GM18505 (cell line): ENCODE data around the gene CASZ1.

Experiments used
- ATAC-seq: cut with Tn5 transposase; IDR thresholded peaks from one replicate; pipeline ENCODE4 v1.9.1; 2021; ENCODE audit not compliant: unreplicated experiment
- POLR2A ChIP-seq: IDR thresholded peaks from 4 replicates; pipeline ENCODE4 v1.6.1; 2011; ENCODE audit warnings: borderline replicate concordance; ENCODE audit not compliant: insufficient read depth, insufficient read length; ENCODE audit errors: extremely low read depth

The CASZ1 gene

GRCh38 chr1:10623686-10624145 is 172.7 kb downstream of the CASZ1 start:
- no peak for TF ChIP-seq POLR2A
- no peak for ATAC-seq

GRCh38 chr1:10622910-10623685 is 173.3 kb downstream of the CASZ1 start:
- ATAC-seq, result no peak
- no peak for TF ChIP-seq POLR2A

- ATAC-seq, result no peak
- no peak for TF ChIP-seq POLR2A
These were observed 174.5 kb downstream of the CASZ1 start for GRCh38 chr1:10621906-10622305.

GRCh38 chr1:10620776-10621175 is 175.7 kb downstream of the CASZ1 start:
- no peak for ATAC-seq
- TF ChIP-seq POLR2A, result no peak

GRCh38 chr1:10617931-10618885 is 178.2 kb downstream of the CASZ1 start:
- no peak for TF ChIP-seq POLR2A
- no peak for ATAC-seq

GRCh38 chr1:10617318-10617717 is 179.1 kb downstream of the CASZ1 start:
- no peak for ATAC-seq
- TF ChIP-seq POLR2A, result no peak

- no peak for ATAC-seq
- no peak for TF ChIP-seq POLR2A
These were observed 179.8 kb downstream of the CASZ1 start for GRCh38 chr1:10616696-10617095.

- TF ChIP-seq POLR2A, result no peak
- ATAC-seq, result no peak
These were observed 180.3 kb downstream of the CASZ1 start for GRCh38 chr1:10615932-10616671.

GRCh38 chr1:10615332-10615731 is 181.1 kb downstream of the CASZ1 start:
- no peak for ATAC-seq
- TF ChIP-seq POLR2A, result no peak

GRCh38 chr1:10614377-10615225 is 181.8 kb downstream of the CASZ1 start:
- TF ChIP-seq POLR2A, result no peak

GRCh38 chr1:10613861-10614260 is 182.6 kb downstream of the CASZ1 start:
- ATAC-seq, result no peak
- TF ChIP-seq POLR2A, result no peak

More at GRCh38 chr1:10614377-10615225, 181.8 kb downstream of the CASZ1 start:
- no peak for ATAC-seq

- ATAC-seq, result no peak
- no peak for TF ChIP-seq POLR2A
These were observed 183.1 kb downstream of the CASZ1 start for GRCh38 chr1:10613340-10613739.
